GM18858 (cell line): ENCODE results near the gene UGGT2.
A peak's percentile ranks its signal among the peaks of the same experiment; 100 is the strongest.
"Not testable (repeated sequence)": the region's sequence is repeated elsewhere in the genome, so short reads cannot be mapped to it uniquely, and the experiment has no call there.

Source experiments
- ATAC-seq: cut with Tn5 transposase; IDR thresholded peaks from one replicate; pipeline ENCODE4 v1.9.1; 2021; ENCODE audit not compliant: unreplicated experiment

Gene UGGT2

DNA sequence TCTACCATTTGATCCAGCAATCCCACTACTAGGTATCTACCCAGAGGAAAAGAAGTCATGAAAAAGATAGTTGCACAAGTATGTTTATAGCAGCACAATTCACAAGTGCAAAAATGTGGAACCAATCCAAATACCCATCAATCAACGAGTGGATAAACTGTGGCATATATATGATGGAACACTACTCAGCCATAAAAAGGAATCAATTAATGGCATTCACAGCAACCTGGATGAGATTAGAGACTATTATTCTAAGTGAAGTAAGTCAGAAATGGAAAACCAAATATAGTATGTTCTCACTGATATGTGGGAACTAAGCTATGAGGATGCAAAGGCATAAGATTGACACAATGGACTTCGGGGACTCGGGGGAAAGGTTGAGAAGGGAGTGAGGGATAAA, 1.3 kb downstream of the UGGT2 start:
- ATAC-seq = not testable (repeated sequence)

GRCh38 chr13:96051491-96051890, 1.7 kb downstream of the UGGT2 start:
- ATAC-seq = not testable (repeated sequence)

DNA sequence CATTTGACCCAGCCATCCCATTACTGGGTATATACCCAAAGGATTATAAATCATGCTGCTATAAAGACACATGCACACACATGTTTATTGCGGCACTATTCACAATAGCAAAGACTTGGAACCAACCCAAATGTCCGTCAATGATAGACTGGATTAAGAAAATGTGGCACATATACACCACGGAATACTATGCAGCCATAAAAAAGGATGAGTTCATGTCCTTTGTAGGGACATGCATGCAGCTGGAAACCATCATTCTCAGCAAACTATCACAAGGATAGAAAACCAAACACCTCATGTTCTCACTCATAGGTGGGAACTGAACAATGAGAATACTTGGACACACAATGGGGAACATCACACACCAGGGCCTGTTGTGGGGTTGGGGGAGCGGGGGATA, 2.2 kb downstream of the UGGT2 start:
- not testable (repeated sequence) for ATAC-seq

GRCh38 chr13:96046449-96047126, 6.6 kb downstream of the UGGT2 start:
- not testable (repeated sequence) for ATAC-seq

GRCh38 chr13:96044238-96044637, 9.0 kb downstream of the UGGT2 start:
- ATAC-seq = no peak

GRCh38 chr13:96041326-96042110, 11.7 kb downstream of the UGGT2 start:
- ATAC-seq = no peak

- no peak for ATAC-seq
Measured at GRCh38 chr13:96036515-96036914, 16.7 kb downstream of the UGGT2 start.

GRCh38 chr13:96034662-96035061, 18.5 kb downstream of the UGGT2 start:
- ATAC-seq = no peak

DNA sequence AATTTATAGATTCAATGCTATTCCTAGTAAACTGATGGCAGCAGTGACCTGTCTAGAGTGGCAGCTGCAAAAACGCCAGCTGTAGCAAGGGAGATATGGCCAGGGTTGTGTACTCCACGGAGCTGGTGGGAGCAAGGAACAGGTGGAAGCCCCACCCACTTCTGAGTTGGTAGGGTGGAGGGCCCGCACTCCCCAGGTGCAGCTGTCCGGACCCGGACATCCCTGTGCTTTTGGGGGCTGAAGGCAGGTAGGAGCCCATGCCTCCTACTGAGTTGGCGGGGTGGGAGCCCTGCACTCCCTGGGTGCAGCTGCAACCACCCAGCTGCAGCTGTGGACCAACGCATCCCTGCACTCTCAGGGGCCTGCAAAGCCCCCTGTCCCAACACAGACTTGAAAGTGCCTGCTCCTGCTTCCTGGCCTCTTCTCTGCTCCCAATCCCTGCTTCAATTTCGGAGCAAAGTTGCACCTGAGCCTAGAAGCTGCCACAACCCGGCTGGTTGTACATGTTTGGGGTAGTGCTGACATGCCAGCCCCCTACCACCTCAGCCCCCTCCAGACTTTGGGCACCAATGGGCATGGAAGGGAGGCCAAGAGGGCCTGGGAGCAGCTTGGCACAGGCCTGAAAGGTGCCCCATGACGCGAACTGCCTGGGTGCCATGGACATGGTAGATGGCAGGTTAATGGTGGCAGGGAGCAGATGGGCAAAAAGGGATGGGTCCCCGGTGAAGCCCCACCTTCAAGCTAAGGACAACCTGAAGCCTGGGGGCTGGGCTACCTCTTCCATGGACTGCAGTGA, 19.8 kb downstream of the UGGT2 start:
- ATAC-seq = no peak

- ATAC-seq = no peak
Measured at GRCh38 chr13:96032717-96033116, 20.5 kb downstream of the UGGT2 start.

- ATAC-seq = no peak
Measured at GRCh38 chr13:96029002-96029401, 24.2 kb downstream of the UGGT2 start.

DNA sequence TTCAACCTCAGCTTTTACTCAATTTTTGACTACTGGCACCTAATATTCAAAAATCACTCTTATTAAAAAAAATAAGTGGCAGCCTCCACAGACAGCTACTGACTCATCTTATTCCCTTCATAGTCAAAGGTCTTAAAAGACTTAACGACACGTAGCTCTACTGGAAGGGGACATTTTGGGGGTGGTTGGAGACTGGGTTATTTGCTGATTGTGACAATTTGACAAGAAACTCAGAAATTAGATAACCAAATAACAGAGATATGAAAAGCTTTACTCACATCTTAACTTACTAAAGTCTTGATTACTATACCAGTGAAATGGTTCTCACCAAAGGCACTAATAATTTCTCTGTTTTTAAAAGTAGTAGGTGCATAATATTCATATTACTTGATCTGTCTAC, 25.7 kb downstream of the UGGT2 start:
- ATAC-seq = no peak

DNA sequence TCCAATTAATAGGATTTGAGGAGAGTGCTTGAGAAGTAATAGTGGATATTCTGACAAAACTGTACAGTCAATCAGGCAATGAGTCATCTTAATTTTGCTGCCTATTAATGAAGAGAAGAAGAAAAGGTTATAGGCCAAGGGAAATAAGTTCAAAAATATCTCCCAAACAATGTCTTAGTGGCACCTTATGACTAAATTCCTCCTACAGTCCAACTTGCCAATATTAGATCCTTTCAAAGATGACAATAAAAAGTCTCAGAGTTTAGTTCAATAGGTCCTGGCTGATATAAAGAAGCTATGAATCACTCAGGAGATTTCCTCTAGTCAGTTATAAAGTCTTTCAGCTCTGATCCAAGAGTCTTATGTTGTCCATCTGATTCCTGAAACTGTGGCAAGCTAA, 27.9 kb downstream of the UGGT2 start:
- no peak for ATAC-seq

- no peak for ATAC-seq
Measured at GRCh38 chr13:96020931-96021330, 32.3 kb downstream of the UGGT2 start.

DNA sequence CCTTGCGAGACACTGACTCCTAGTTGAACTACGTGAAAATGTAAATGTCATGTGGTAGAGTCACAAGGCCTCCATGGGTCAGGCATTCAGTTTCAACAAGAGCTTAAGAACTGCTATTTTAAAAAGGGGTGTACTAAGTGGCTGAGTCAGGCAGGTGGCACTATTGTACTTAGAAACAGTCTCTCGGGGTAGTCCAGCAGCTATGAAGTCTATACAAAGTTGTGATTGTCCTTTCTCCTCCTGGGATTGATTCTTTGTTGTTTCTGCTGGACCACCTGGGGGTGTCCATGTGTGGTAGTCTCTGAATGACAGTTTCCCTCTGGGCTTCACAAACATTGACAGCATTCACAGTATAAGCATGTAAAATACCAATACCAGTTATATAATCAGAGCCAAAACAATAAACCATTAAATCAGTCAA, 33.0 kb downstream of the UGGT2 start:
- ATAC-seq = peak; percentile 94

DNA sequence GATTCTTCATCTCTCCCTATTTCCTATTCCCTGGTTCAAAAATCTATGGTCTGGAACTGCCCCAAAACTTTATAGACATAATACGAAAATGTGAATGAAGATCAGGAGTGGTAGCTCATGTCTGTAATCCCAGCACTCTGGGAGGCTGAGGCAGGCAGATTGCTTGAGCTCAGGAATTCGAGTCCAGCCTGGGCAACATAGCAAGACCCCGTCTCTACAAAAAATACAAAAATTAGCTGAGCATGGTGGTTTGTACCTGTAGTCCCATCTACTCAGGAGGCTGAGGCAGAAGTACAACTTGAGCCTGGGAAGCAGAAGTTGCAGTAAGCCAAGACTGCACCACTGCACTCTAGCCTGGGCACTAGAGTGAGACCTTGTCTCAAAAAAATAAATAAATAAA, 35.1 kb downstream of the UGGT2 start:
- no peak for ATAC-seq

GRCh38 chr13:96011291-96011872, 41.8 kb downstream of the UGGT2 start:
- ATAC-seq = no peak

- no peak for ATAC-seq
Measured at GRCh38 chr13:96003304-96003703, 49.9 kb downstream of the UGGT2 start.

DNA sequence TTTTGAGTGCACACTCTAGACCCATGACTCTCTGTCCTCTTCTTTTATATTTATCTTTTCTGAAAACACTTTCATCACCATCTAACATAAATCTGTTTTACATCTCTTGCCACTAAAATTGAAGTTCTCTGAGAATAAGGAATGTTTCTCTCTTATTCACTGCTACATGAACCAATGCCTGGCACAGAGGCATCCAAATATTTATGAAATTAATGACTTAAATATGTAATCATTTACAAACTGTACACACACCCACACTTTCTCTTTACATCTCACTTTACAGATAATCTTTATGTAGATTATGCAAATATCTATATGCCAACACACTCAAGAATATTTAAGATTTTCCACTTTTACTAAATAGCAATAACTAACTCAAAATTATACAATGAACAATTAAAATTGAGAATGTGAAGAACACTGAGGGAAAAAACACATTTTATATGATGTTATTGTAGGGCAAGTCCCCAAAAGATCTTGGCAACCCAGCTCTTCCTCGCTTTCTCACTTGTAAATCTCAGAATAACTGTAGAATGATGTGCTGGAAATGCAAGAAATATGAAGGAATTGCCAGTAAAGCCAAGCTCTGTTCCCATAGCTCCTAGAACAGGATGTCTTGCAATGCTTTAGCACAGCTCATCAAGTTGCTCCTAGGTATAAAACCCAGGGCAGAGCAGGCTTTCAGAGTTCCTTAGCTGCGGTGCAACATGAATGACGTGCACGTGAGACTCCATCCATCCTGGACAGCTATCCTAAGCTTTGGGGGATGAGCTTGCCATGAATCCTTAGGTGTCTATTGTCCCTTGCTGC, 50.7 kb downstream of the UGGT2 start:
- ATAC-seq = no peak

DNA sequence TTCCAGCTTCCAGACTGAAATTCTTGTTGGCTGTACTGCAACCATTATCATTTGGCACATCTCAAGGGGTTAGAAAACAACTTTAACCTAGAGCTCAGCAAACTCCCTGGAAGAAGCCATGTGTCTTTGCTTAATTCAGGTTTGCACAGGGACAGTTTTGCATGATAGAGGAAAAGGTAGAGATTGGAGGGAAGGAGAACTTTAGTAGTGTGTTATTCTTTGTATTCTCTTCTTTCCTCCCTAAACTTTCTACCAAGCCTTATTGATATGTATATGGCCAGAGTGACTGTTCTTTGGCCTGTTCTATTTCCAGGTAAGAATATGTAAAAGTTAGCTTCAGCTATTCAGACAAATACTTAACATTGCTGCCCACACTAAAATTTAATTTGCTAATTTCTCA, 53.1 kb downstream of the UGGT2 start:
- no peak for ATAC-seq

- no peak for ATAC-seq
Measured at GRCh38 chr13:95987841-95988240, 65.4 kb downstream of the UGGT2 start.
